HG03045 (cell line): ENCODE measurements around the gene HTR1E.
"Not testable (repeated sequence)": the region's sequence is repeated elsewhere in the genome, so short reads cannot be mapped to it uniquely, and the experiment has no call there.

Experiments used
- ATAC-seq: cut with Tn5 transposase; IDR thresholded peaks from one replicate; pipeline ENCODE4 v1.9.1; 2021; ENCODE audit warnings: mild to moderate bottlenecking, moderate library complexity; ENCODE audit not compliant: unreplicated experiment

The HTR1E gene

DNA sequence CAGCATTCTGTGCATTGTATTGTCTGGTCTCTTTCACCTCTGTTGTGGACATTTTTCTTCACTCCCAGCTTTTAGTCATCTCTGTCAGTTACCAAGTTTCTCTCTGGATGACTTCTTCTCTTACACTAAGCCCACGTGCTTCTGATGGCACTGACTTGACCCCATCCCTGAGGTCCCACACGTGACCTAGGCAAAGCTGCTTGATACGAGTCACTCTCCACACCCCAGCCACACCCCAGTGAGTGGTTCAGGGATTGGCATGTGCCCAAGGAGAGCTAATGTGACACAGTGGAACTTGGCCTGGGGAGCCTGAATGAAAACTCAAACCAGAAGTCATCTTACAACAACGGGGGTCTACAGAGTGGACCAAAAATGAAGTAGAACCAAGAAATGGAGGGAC is 32.2 kb downstream of the HTR1E start:
- ATAC-seq, result no peak

DNA sequence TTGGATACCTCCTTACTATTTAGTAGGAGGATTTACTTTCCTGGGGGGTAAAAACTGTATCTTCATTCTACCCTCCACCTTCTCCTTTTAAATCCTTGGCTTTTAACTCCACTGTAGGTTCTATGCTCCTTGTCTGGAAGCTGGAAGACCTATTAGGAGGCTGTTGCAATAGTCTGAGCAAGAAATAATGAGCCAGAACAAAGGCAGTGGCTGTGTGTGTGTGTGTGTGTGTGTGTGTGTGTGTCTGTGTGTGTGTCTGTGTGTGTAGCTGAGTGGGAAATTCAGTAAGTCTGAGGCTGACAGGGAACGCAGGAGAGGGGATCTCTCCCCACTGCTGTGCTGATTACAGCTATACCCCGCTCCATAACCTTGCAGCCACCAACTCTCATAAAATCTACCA is 35.8 kb downstream of the HTR1E start:
- no peak for ATAC-seq

DNA sequence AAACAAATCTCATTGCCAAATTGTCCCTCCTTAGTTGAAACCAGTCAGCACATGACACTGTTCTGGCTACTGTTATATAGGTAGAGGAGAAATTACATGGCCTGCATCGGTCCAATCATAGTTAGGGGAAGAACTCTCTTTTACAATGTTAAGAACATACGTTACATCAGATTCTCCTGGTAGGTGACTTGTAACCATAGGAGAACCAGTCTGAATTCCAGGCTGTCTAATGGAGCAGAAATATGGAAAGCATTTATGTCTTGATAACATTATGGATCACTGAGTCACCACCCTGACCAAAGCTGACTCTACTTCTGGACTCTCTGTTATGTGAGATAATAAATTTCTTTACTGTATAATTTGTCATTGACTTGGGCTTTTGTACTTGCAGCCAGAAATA is 40.9 kb downstream of the HTR1E start:
- ATAC-seq, result no peak

DNA sequence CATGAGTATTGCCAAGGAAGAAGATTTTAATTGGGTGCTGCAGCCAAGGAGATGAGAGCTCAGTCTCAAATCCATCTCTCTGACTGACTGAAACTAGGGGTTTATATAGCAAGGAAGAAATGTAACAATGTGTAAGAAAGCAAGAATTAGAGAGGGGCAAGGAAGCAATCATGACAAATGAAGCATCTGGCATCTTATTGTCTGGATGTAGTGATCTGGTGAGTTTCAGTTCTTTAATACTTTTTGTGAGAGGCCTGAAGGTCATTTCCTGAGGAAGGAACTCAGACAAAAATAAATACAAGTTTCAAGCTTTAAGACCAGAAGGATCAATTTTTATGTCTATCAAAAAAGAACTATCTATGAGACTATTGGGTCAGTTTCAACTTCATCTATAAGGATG is 64.2 kb downstream of the HTR1E start:
- ATAC-seq, result no peak

DNA sequence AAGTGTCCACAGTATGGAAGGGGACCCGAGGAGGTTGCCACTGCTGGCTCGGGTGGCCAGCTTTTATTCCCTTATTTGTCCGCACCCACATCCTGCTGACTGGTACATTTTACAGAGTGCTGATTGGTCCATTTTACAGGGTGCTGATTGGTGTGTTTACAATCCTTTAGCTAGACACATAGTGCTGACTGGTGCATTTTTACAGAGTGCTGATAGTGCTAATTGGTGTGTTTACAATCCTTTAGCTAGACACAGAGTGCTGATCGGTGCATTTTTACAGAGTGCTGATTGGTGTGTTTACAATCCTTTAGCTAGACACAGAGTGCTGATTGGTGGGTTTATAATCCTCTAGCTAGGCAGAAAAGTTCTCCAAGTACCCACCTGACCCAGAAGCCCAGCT is 65.1 kb downstream of the HTR1E start:
- ATAC-seq, result not testable (repeated sequence)

DNA sequence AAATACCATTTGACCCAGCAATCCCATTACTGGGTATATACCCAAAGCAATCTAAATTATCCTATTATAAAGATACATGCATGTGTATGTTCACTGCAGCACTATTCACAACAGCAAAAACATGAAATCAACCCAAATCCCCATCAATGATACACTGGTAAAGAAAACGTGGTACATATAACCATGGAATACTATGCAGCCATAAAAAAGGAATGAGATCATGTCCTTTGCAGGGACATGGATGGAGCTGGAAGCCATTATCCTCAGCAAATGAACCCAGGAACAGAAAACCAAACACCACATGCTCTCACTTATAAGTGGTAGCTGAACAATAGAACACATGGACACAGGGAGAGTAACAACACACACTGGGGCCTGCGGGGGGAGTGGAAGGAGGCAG is 69.2 kb downstream of the HTR1E start:
- not testable (repeated sequence) for ATAC-seq

DNA sequence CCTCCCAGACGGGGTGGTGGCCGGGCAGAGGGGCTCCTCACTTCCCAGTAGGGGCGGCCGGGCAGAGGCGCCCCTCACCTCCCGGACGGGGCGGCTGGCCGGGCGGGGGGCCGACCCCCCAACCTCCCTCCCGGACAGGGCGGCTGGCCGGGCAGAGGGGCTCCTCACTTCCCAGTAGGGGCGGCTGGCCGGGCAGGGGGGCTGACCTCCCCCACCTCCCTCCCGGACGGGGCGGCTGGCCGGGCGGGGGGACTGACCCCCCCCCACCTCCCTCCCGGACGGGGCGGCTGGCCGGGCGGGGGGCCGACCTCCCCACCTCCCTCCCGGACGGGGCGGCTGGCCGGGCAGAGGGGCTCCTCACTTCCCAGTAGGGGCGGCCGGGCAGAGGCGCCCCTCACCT is 72.3 kb downstream of the HTR1E start:
- not testable (repeated sequence) for ATAC-seq

DNA sequence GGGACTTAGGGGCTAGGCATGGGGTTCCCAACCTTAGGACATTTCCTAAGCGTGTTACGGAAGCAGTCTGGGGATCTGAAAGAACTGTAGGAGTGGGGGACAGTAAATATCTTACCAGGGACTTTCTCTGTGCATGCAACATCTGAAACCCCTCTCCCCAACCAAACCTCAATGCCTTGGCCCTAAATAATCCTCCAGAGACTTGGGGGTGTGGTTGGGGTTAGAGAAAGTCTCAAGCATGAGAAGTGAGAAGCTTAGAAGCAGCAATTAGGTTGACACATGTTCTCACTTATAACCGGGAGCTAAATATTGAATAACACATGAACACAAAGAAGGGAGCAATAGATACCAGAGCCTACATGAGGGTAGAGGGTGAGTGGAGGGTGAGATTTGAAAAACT is 74.7 kb downstream of the HTR1E start:
- no peak for ATAC-seq

DNA sequence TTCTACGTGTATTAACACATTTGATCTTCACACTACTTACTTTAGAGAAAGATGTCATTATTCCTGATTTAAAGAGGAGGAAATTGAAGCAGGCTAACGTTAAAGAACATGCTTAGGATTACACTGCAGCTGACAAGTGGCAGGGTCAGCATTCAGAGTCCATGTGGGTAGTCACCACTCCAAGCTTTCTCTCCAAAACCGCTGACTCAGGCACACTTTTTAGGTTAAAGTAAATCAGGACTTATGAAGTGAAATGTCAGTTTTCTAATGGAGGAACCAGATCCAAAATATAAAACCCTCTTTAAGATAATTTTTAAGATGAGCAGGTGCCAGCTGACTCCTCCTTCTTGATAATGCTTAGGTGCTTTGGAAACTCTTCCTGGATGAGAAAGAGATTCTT is 75.4 kb downstream of the HTR1E start:
- ATAC-seq, result no peak

DNA sequence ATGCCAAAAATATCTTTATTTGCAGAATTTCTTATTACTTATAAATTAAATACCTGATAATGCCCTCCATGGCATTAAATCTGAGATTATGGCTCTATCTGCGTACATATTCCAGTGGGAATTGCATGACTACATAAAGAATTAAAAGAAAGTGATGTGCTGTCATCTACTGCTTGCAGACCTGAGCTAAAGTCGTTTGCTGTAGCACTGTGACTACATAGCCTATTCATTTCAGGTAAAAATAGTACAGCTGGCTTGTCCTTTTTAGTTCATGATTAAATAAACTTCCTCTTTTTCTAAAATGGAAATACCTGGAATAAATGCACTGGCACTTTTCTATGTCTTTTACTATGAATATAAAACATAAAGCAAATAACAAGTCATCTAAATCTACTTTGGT is 79.4 kb downstream of the HTR1E start:
- no peak for ATAC-seq

DNA sequence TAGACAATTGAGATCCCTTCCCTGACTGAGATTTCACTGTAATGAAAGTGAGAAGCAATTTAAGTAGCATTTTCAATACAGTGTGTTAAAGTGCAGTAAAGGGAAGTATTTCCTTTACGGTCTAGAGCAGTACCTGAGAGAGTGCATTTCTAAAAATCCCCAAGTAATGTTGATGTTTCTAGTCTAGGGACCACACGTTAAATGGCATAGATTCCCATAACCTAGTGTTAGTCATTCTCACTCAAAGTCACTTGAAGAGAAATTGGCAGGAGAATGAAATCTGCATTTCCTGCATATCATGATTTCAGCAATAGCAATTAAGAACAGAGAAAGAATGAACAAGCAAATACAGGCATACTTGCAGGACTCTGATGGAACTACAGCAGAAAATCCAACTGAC is 89.7 kb downstream of the HTR1E start:
- no peak for ATAC-seq

DNA sequence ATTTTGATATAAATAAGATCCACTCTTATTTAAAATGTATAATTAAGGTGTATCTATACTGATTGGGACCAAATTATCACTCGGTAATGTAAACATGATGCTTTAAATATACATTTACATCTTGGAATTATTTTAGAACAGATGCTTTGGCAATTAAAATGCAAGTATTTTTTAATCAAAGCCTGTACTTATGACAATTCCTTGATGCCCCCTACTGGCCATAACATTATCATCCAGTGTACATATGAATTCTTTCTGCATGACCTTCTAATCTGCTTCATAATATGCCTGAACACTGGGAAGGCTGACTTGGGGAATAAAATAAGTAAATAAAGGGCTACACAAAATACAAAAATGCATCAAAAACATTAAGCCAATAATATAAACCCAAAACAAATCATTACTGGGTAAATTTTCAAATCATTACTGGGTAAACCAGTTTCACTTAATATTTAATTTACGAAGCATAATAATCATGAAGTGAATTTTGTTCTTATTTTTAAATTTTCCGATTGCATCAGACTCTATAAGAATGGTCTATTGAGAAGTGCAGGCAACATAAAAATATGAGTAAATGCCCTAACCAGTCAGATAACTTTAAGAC is 92.5 kb downstream of the HTR1E start:
- no peak for ATAC-seq

DNA sequence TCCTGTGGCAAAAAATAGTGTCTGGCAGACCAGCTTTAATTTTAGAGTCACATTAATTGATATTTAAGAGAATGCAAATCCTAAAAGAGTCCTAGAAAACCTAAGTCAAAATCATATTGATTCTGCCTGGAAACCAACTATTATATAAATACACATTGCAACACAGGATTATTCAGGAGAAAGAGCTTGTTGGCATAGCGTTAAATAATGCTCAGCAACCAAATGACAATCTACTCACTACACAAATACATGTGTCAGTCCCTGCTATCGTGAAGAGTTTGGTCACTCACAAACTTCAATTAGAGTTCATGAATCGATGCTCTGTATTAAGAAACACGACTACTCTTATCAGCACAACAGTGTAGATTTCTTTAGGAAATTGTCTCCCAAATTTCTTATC is 103.4 kb downstream of the HTR1E start:
- ATAC-seq, result no peak

DNA sequence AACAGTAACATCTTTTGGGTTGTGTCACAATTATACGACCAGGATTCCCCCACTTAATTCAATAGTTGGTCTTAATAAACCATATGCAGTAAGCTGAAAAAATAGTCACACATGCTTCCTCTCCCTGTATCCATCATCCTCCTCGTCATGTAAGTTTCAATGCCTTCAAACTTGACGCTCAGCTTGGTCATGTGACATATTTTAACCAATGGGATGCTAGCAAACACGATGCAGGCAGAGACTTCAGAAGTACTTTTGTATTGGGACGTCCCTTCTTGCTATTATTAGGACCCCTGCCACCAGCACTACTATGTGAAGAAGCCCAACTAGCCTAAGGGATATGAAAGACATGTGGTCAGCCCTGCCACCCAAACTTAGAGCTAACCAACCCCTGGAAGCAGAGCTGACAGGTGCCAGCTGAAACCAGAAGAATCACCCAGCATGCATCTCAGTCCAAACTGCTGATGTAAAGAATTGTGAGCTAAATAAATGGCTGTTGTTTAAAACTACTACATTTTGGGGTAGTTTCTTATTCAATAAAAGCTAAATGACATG is 108.3 kb downstream of the HTR1E start:
- ATAC-seq, result no peak

DNA sequence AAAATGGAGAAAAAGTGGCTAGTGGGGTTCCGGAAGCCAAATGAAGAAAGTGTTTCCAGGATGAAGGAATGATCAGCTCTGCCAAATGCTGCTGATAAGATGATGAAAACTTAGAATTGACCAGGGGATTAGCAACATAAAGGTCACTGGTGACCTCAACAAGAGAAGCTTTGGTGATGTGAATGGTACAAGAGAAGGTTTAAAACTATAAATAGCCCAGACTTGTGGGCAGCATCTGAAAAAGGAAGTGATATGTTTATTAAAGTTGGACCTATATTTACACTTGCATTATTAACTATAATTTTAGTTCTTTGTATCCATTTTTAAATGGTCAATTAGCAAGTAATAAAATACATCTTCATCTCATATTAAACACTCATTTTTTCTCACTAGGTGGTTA is 112.5 kb downstream of the HTR1E start:
- ATAC-seq, result no peak

DNA sequence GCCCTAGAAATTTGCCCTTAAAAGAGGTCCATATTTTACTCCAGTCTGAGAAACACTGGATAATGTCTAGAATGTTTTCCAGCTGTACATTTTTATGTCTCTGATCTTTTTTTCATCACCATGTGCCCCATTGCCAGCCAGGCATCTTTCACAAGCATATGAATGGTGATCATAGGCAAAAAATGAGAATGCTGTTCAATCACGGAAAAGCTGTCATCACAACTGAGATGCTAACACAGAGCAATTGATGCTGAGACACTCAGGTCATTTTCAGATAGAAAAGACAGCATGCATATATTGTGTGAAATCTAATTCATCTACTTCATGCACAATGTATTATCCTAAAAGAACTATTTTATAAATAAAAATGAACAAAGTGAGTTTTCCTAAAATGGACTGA is 116.0 kb downstream of the HTR1E start:
- no peak for ATAC-seq

DNA sequence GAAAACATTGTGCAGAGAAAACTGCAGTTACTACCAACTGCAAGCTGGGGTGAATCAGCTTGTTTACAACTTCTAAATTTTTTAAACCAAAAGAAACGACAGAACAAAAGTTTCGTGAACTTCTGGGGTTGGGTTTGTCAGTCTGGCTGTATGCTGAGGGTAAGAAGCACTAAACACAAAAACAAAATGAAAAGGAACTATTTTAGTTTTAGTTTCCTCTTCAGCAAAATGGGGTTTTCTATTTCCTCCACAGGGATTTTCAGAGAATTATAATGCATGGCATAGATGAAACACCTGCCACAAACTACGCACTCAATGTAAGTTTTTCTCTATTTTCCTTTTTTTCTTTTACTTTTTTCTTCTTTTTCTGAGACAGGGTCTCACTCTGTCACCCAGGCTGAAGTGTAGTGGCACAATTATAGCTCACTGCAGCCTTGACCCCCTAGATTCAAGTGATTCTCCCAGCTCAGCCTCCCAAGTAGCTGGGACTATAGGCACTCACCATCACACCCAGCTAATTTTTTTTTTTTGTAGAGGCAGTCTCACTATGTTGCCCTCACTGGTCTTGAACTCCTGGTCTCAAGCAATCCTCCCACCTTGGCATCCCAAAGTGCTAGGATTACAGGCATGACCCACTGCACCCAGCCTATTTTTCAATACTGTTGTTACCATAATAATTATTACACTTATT is 117.0 kb downstream of the HTR1E start:
- no peak for ATAC-seq

DNA sequence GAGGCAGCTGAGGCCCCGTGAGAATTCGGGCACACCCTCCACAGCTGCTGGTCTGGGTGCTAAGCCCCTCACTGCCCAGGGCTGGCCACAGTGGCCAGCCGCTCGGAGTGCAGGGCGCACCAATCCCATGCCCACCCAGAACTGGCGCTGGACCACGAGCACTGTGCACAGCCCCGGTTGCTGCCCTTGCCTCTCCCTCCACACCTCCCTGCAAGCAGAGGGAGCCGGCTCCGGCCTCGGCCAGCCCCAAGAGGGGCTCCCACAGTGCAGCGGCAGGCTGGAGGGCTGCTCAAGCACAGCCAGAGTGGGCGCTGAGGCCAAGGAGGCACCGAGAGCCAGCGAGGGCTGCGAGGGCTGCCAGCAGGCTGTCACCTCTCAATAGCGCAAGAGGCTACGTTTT is 122.6 kb downstream of the HTR1E start:
- ATAC-seq, result no peak

DNA sequence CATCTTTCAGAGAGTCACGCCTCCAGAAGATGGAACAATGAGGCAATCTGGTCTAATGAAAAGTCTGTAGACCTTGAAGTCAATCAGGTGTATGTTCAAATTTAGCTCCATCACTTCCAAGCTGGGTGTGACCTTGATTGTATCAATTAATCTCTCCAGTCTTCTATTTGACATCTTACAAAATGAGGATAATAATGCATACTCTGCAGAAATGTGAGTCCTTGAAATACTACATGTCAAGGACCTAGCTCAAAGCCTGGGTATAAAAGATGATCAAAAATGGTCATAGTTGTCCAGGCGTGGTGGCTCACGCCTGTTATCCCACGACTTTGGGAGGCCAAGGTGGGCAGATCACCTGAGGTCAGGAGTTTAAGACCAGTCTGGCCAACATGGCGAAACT is 127.8 kb downstream of the HTR1E start:
- ATAC-seq, result no peak
